Neural cell (in vitro differentiated cells): ENCODE results near the gene ADGRF5. TPM values are rescaled to one million over a fixed set of nuclear protein-coding genes. Genes with fewer than 3 reads are reported as not detected.

Source experiments
- H2AFZ ChIP-seq: fragments of 200-600, 300-800 bp; sonication (generic), shearing (Covaris generic); 2 replicates; pipeline ENCODE4 v1.6.0; 2014; ENCODE audit warnings: low read depth, mild to moderate bottlenecking, antibody characterized with exemption, low read length, moderate library complexity
- H3F3A ChIP-seq: fragments of 200-600 bp; shearing (Covaris generic); 2 replicates; pipeline ENCODE4 v1.6.1; 2016; ENCODE audit warnings: mild to moderate bottlenecking, moderate library complexity, mixed read lengths, antibody characterized with exemption, low read length; ENCODE audit not compliant: insufficient read depth, poor library complexity, severe bottlenecking
- H3K27ac ChIP-seq: fragments of 200-600, 300-800 bp; sonication (generic), shearing (Covaris generic); 2 replicates; pipeline ENCODE4 v1.5.1; 2014; ENCODE audit warnings: mild to moderate bottlenecking, low read length, moderate library complexity
- H3K27me3 ChIP-seq: fragments of 300-800, 200-600 bp; sonication (generic), shearing (Covaris generic); 2 replicates; pipeline ENCODE4 v1.6.0; 2014; ENCODE audit warnings: mild to moderate bottlenecking, low read depth, low read length, moderate library complexity; ENCODE audit not compliant: insufficient read depth
- H3K36me3 ChIP-seq: fragments of 300-800, 200-600 bp; sonication (generic), shearing (Covaris generic); 2 replicates; pipeline ENCODE4 v1.5.1; 2014; ENCODE audit warnings: mild to moderate bottlenecking, antibody characterized with exemption, low read length, moderate library complexity; ENCODE audit not compliant: insufficient read depth
- H3K4me2 ChIP-seq: fragments of 300-800, 200-600 bp; sonication (generic), shearing (Covaris generic); 2 replicates; pipeline ENCODE4 v1.6.0; 2014; ENCODE audit warnings: mild to moderate bottlenecking, low read length
- H3K4me3 ChIP-seq: fragments of 300-800, 200-600 bp; sonication (generic), shearing (Covaris generic); 2 replicates; pipeline ENCODE4 v1.5.1; 2014; ENCODE audit warnings: mild to moderate bottlenecking, low read length, moderate library complexity
- H3K79me2 ChIP-seq: fragments of 200-600 bp; shearing (Covaris generic); replicated peaks from 2 replicates; pipeline ENCODE4 v1.6.0; 2014; ENCODE audit warnings: mild to moderate bottlenecking, low read length, moderate library complexity; ENCODE audit not compliant: insufficient read depth
- H3K9ac ChIP-seq: fragments of 300-800, 200-600 bp; sonication (generic), shearing (Covaris generic); 2 replicates; pipeline ENCODE4 v1.6.1; 2016; ENCODE audit warnings: mild to moderate bottlenecking, low read length, mixed read lengths
- H3K9me2 ChIP-seq: fragments of 200-600 bp; shearing (Covaris generic); 2 replicates; pipeline ENCODE4 v1.6.1; 2016; ENCODE audit warnings: mild to moderate bottlenecking, low read length, mixed read lengths; ENCODE audit not compliant: insufficient read depth
- H3K9me3 ChIP-seq: fragments of 200-600, 300-800 bp; sonication (generic), shearing (Covaris generic); 2 replicates; pipeline ENCODE4 v1.6.1; 2016; ENCODE audit warnings: mild to moderate bottlenecking, mixed run types, low read length, moderate library complexity, mixed read lengths
- H4K20me1 ChIP-seq: fragments of 200-600 bp; shearing (Covaris generic); 2 replicates; pipeline ENCODE4 v1.6.1; 2016; ENCODE audit warnings: mild to moderate bottlenecking, mixed run types; ENCODE audit not compliant: insufficient read depth
- EP300 ChIP-seq: fragments of 450-650 bp; conservative IDR thresholded peaks from 2 replicates; pipeline ENCODE4 v1.6.1; 2014; ENCODE audit warnings: antibody characterized with exemption, mild to moderate bottlenecking, moderate library complexity; ENCODE audit not compliant: poor library complexity, severe bottlenecking
- EZH2 ChIP-seq: fragments of 200-600, 300-800 bp; shearing (Covaris generic), sonication (generic); IDR thresholded peaks from 2 replicates; pipeline ENCODE4 v1.6.1; 2014; ENCODE audit warnings: antibody characterized with exemption, low read length, borderline replicate concordance, mild to moderate bottlenecking; ENCODE audit not compliant: insufficient read depth, poor library complexity, severe bottlenecking
- MXI1 ChIP-seq: fragments of 450-650 bp; conservative IDR thresholded peaks from 2 replicates; pipeline ENCODE4 v1.6.1; 2014; ENCODE audit warnings: antibody characterized with exemption, mild to moderate bottlenecking; ENCODE audit not compliant: poor library complexity, severe bottlenecking
- POLR2AphosphoS5 ChIP-seq: IDR thresholded peaks from 2 replicates; pipeline ENCODE4 v1.6.1; 2012
- RAD21 ChIP-seq: fragments of 450-650 bp; conservative IDR thresholded peaks from 2 replicates; pipeline ENCODE4 v1.6.1; 2014; ENCODE audit warnings: antibody characterized with exemption, mild to moderate bottlenecking, moderate library complexity
- SMC3 ChIP-seq: fragments of 450-650 bp; conservative IDR thresholded peaks from 2 replicates; pipeline ENCODE4 v1.6.1; 2014; ENCODE audit warnings: antibody characterized with exemption, mild to moderate bottlenecking, moderate library complexity; ENCODE audit not compliant: poor library complexity
- TAF1 ChIP-seq: IDR thresholded peaks from 2 replicates; pipeline ENCODE4 v1.6.1; 2012; ENCODE audit warnings: low read depth
- polyA plus RNA-seq: library from polyadenylated mRNA; depleted of rRNA; stranded (reverse); fragments of >200 nt; gene quantifications from 2 replicates; pipeline ENCODE4 v1.2.3, GENCODE V29; 2014
- TF ChIP-seq, protein P1 (sequence below): IDR thresholded peaks from 2 replicates; pipeline ENCODE4 v1.6.1; 2012; ENCODE audit warnings: borderline replicate concordance
- TF ChIP-seq, protein P2 (sequence below): fragments of 450-650 bp; IDR thresholded peaks from 2 replicates; pipeline ENCODE4 v1.5.1; 2014; ENCODE audit warnings: antibody characterized with exemption, mild to moderate bottlenecking, moderate library complexity; ENCODE audit not compliant: poor library complexity, severe bottlenecking

The ADGRF5 gene
- polyA plus RNA-seq, 1 donor from 2014 or later = not detected

DNA sequence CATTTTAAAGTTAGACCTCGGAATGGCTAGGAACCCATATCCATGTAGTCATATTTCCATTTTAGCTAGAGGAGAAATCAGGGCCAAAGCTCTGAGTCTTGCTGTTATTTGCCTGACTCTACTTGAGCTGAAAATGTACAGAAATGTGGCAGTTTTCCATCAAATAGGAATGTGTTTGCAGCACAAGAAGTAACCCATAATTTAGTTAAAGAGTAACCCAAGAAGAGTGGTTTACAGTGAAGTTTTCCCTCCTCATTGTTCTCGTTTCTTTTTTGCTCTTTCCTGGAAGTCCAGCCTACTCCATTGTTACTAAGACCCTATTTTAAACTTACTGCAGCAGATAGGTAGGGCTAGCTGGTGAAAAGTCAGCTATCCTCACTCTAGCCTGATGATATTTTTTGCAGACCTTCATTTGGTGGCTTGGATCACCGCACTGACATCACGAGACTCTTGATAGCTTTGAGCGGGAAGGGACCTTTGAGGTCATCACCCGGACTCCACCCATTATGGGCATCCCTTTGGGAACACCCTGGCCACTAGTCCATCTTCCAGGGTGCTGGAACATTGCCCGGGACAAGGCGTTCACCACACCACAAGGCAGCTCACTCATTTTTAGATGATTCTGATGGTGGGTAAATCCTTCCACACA, 28.0 kb upstream of the ADGRF5 start:
- Histone ChIP-seq H3F3A (no peaks in the 10 kb centered on the region), H3K36me3 (no peaks in the 10 kb centered on the region), H3K4me3 (no peak overlapping the region), H3K9me3 (no peaks in the 10 kb centered on the region), H4K20me1 (no peaks in the 10 kb centered on the region), H3K4me2 (no peak overlapping the region), H3K27ac (no peak overlapping the region), H3K9ac (no peak overlapping the region), H3K79me2 (no peaks in the 10 kb centered on the region), H3K9me2 (no peaks in the 10 kb centered on the region), H2AFZ (no peak overlapping the region), H3K27me3 (no peaks in the 10 kb centered on the region)
- no peak for TF ChIP-seq EP300
- TF ChIP-seq POLR2AphosphoS5 = no peak
- TF ChIP-seq MXI1 = no peak
- TF ChIP-seq SMC3 = no peak
- TF ChIP-seq EZH2 = no peak
- TF ChIP-seq, protein P1, sequence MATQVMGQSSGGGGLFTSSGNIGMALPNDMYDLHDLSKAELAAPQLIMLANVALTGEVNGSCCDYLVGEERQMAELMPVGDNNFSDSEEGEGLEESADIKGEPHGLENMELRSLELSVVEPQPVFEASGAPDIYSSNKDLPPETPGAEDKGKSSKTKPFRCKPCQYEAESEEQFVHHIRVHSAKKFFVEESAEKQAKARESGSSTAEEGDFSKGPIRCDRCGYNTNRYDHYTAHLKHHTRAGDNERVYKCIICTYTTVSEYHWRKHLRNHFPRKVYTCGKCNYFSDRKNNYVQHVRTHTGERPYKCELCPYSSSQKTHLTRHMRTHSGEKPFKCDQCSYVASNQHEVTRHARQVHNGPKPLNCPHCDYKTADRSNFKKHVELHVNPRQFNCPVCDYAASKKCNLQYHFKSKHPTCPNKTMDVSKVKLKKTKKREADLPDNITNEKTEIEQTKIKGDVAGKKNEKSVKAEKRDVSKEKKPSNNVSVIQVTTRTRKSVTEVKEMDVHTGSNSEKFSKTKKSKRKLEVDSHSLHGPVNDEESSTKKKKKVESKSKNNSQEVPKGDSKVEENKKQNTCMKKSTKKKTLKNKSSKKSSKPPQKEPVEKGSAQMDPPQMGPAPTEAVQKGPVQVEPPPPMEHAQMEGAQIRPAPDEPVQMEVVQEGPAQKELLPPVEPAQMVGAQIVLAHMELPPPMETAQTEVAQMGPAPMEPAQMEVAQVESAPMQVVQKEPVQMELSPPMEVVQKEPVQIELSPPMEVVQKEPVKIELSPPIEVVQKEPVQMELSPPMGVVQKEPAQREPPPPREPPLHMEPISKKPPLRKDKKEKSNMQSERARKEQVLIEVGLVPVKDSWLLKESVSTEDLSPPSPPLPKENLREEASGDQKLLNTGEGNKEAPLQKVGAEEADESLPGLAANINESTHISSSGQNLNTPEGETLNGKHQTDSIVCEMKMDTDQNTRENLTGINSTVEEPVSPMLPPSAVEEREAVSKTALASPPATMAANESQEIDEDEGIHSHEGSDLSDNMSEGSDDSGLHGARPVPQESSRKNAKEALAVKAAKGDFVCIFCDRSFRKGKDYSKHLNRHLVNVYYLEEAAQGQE = no peak
- TF ChIP-seq, protein P2, sequence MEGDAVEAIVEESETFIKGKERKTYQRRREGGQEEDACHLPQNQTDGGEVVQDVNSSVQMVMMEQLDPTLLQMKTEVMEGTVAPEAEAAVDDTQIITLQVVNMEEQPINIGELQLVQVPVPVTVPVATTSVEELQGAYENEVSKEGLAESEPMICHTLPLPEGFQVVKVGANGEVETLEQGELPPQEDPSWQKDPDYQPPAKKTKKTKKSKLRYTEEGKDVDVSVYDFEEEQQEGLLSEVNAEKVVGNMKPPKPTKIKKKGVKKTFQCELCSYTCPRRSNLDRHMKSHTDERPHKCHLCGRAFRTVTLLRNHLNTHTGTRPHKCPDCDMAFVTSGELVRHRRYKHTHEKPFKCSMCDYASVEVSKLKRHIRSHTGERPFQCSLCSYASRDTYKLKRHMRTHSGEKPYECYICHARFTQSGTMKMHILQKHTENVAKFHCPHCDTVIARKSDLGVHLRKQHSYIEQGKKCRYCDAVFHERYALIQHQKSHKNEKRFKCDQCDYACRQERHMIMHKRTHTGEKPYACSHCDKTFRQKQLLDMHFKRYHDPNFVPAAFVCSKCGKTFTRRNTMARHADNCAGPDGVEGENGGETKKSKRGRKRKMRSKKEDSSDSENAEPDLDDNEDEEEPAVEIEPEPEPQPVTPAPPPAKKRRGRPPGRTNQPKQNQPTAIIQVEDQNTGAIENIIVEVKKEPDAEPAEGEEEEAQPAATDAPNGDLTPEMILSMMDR = no peak
- TF ChIP-seq RAD21 = no peak
- TF ChIP-seq TAF1 = no peak

DNA sequence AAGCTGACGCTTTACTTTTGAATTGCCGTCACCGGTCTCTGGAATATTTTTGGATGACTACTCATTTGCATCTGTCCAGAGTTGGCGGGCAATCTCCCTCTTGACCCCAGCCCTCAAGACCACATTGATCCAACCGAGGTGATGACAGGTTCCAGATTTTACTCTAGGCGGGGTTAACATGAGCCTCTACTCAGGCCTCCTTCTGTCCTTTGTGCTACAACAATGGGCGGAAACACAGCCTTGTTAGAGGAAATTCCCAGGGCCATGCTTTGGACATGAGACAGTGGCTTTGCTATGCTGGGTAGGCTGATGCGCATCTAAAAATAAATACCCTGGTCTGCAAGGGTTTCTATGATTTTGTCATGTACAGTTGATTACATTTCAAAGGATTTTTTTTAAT, 27.0 kb upstream of the ADGRF5 start:
- Histone ChIP-seq H3K9me2 (no peaks in the 10 kb centered on the region), H3K9me3 (no peaks in the 10 kb centered on the region), H3K79me2 (no peaks in the 10 kb centered on the region), H3K27ac (no peak overlapping the region), H2AFZ (no peak overlapping the region), H3K4me3 (no peak overlapping the region), H3K27me3 (no peaks in the 10 kb centered on the region), H3F3A (no peaks in the 10 kb centered on the region), H3K36me3 (no peaks in the 10 kb centered on the region), H3K4me2 (no peak overlapping the region), H3K9ac (no peak overlapping the region), H4K20me1 (no peaks in the 10 kb centered on the region)
- TF ChIP-seq MXI1 = no peak
- TF ChIP-seq, protein P2 = no peak
- no peak for TF ChIP-seq TAF1
- TF ChIP-seq RAD21 = no peak
